ENCODE measurements around the gene HS1BP3.

HS1BP3 gene

DNA sequence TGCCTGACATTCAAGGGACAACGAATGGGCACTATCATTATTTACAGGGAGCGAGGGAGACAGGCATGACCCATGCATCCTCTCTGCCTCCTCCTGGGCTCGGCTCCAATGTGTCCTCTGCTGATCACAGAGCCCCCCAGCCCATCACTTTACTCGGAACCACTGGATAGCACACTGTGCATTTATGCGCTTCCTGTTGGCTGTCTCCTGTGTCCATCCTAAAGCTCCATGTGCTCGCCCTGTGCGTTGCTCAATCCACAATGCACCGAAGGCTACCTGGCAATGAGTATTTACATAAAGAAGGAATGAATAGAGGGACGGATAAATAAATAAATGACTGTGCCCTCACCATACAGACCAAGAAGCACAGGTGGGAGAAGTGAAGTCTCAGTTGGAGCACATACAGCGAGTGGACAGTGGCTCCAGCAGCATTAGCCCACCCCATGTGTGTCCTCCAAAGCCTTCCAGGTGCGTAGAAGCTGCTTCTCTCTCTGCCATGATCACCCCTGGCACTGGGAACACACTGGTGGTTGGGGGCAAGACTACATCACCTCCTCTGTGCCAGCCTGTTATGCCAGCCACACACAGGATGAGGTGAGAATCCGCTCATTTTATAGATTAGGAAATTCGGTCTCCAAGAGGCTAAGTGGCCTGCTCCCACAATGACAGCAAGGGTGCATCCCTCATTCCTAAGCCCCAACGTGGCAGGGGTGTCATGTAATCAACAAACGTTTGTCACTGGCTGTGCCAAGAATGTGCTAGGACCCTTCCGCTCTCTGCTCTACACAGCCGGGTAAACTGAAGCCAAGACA lies 13.7 kb upstream of the HS1BP3 start:
- H3K4me3 ChIP-seq (IDR thresholded peaks at IDR 0.05; ENCODE audit: insufficient read depth, low read depth, low read length): no peak overlapping the region
- H2AFZ ChIP-seq (ENCODE audit: low read depth): no peak overlapping the region
- H4K20me1 ChIP-seq (ENCODE audit: insufficient read depth): no peaks in the 10 kb centered on the region
- no peak overlapping the region for H3K27ac ChIP-seq
- H3K4me2 ChIP-seq: no peak overlapping the region
- H3K4me1 ChIP-seq (ENCODE audit: low read depth, poor library complexity, severe bottlenecking): no peaks in the 10 kb centered on the region
- H3K79me2 ChIP-seq (ENCODE audit: insufficient read depth, low read depth): no peaks in the 10 kb centered on the region
- TF ChIP-seq CTCF (conservative IDR thresholded peaks at IDR 0.05; ENCODE audit: low read depth, low read length): no peak
- no peaks in the 10 kb centered on the region for H3K36me3 ChIP-seq (ENCODE audit: insufficient read depth)
- H3K9ac ChIP-seq: no peak overlapping the region
- no peaks in the 10 kb centered on the region for H3K27me3 ChIP-seq (ENCODE audit: insufficient read depth, low read depth)

DNA sequence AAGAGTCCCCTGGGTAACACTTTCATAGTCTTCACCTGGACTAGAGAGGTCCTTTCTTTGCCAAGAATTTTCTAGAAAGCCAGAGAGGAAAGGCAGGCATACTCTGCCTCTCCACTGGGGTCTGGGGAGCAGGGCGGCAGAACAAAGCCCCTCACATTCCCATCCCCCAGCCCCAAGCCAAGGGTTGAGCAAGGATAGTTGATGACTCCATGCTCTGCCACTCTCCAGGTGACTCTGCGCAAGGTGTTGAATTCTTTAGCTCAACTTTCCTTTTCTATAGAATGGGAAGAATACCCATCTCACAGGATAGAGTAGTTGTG lies 13.1 kb upstream of the HS1BP3 start:
- Histone ChIP-seq H3K4me3 (IDR thresholded peaks at IDR 0.05; ENCODE audit: insufficient read depth, low read depth, low read length) (no peak overlapping the region), H3K9ac (no peak overlapping the region), H2AFZ (ENCODE audit: low read depth) (no peak overlapping the region), H3K36me3 (ENCODE audit: insufficient read depth) (no peaks in the 10 kb centered on the region), H3K27me3 (ENCODE audit: insufficient read depth, low read depth) (no peaks in the 10 kb centered on the region), H3K27ac (no peak overlapping the region), H4K20me1 (ENCODE audit: insufficient read depth) (no peaks in the 10 kb centered on the region), H3K79me2 (ENCODE audit: insufficient read depth, low read depth) (no peaks in the 10 kb centered on the region), H3K4me1 (ENCODE audit: low read depth, poor library complexity, severe bottlenecking) (no peaks in the 10 kb centered on the region), H3K4me2 (no peak overlapping the region)
- no peak for TF ChIP-seq CTCF (conservative IDR thresholded peaks at IDR 0.05; ENCODE audit: low read depth, low read length)

DNA sequence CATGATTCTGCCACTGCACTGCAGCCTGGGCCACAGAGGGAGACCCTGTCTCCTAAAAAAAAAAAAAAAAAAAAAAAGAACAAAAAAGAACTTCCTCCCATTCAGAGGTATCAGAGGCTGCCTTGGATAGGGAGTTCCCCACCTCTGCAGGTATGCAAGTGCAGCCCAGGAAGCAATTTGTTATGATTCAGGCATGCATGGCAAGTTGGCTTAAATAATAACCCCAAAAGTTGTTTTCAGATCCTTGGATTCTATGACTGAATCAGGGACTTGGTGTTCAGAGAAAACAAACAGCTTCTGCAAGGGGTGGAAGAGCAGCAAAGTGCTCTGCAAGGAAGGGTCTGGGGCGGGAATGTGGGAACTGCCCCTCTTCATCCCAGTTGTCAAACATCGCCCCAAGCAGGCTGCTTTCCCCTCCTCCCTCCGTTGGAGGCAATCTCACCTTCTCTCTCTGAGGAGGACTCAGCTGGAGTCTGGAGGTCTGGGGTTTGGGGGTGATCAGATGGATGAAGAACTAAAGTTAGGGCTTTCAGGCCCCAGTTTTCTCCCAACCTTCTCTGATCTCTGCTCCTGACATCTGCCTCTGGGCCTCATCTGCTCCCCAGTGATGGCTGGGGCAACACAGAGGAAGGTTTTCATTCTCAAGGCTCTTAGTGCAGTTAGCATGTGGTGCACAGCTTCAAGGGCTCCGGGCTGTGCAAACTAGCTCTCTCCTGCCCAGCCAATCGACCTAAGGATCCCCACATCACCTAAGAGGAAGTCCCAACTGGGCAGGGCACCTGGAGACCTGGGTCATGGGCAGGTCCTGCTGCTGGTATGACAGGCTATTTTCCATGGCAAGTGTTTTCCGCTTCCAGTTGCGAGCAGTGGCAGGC lies 12.5 kb upstream of the HS1BP3 start:
- Histone ChIP-seq H2AFZ (ENCODE audit: low read depth) (no peak overlapping the region), H3K4me3 (IDR thresholded peaks at IDR 0.05; ENCODE audit: insufficient read depth, low read depth, low read length) (no peak overlapping the region), H3K27me3 (ENCODE audit: insufficient read depth, low read depth) (no peaks in the 10 kb centered on the region), H3K4me1 (ENCODE audit: low read depth, poor library complexity, severe bottlenecking) (no peaks in the 10 kb centered on the region), H3K27ac (no peak overlapping the region), H3K36me3 (ENCODE audit: insufficient read depth) (no peaks in the 10 kb centered on the region), H3K4me2 (no peak overlapping the region), H4K20me1 (ENCODE audit: insufficient read depth) (no peaks in the 10 kb centered on the region), H3K9ac (no peak overlapping the region), H3K79me2 (ENCODE audit: insufficient read depth, low read depth) (no peaks in the 10 kb centered on the region)
- TF ChIP-seq CTCF (conservative IDR thresholded peaks at IDR 0.05; ENCODE audit: low read depth, low read length): no peak

- H3K4me1 ChIP-seq (ENCODE audit: low read depth, poor library complexity, severe bottlenecking): no peaks in the 10 kb centered on the region
- H3K9ac ChIP-seq: no peak overlapping the region
- no peaks in the 10 kb centered on the region for H3K36me3 ChIP-seq (ENCODE audit: insufficient read depth)
- no peaks in the 10 kb centered on the region for H4K20me1 ChIP-seq (ENCODE audit: insufficient read depth)
- H3K27me3 ChIP-seq (ENCODE audit: insufficient read depth, low read depth): no peaks in the 10 kb centered on the region
- no peak overlapping the region for H3K4me2 ChIP-seq
- no peak overlapping the region for H3K4me3 ChIP-seq (IDR thresholded peaks at IDR 0.05; ENCODE audit: insufficient read depth, low read depth, low read length)
- no peak overlapping the region for H2AFZ ChIP-seq (ENCODE audit: low read depth)
- no peak overlapping the region for H3K27ac ChIP-seq
- TF ChIP-seq CTCF (conservative IDR thresholded peaks at IDR 0.05; ENCODE audit: low read depth, low read length): no peak
- H3K79me2 ChIP-seq (ENCODE audit: insufficient read depth, low read depth): no peaks in the 10 kb centered on the region
Observed at GRCh38 chr2:20662308-20662937, 11.5 kb upstream of the HS1BP3 start.

All from KMS-11 (cell line).